Esophagus squamous epithelium (tissue), 5 donors: Measurements from ENCODE around the gene PSMD13. TPM values are rescaled to one million over a fixed set of nuclear protein-coding genes. Genes with fewer than 3 reads are reported as not detected.

Experiments
- DNase-seq: peaks from one replicate; lab custom pipeline; 2025; lab: John Stamatoyannopoulos, UW
- H3K27ac ChIP-seq, 4 donors: fragments of 200-600 bp; sonication (generic); one replicate each; pipeline ENCODE4 v1.5.1; 2016 to 2019; ENCODE audit warnings: mild to moderate bottlenecking in 1 of 4
- H3K27me3 ChIP-seq, 4 donors: fragments of 200-600 bp; sonication (generic); 1 replicate in 3 of 4; 2 replicates in 1 of 4; pipeline versions ENCODE4 v1.5.1 to v1.6.0; 2017 to 2021; ENCODE audit warnings: antibody characterized with exemption in 1 of 4
- H3K36me3 ChIP-seq, 3 donors: fragments of 200-600 bp; sonication (generic); one replicate each; pipeline ENCODE4 v1.5.1; 2016 to 2019
- H3K4me1 ChIP-seq, 3 donors: fragments of 200-600 bp; sonication (generic); one replicate each; pipeline ENCODE4 v1.5.1; 2017 to 2019
- H3K4me3 ChIP-seq, 4 donors: fragments of 200-600 bp; sonication (generic); 1 replicate in 3 of 4; 2 replicates in 1 of 4; pipeline ENCODE4 v1.5.1; 2016 to 2019; ENCODE audit warnings: mild to moderate bottlenecking in 2 of 4, moderate library complexity in 1 of 4
- H3K9me3 ChIP-seq, 3 donors: fragments of 200-600 bp; sonication (generic); one replicate each; pipeline ENCODE4 v1.5.1; 2016 to 2019
- POLR2A ChIP-seq, 4 donors: fragments of 450-650 bp; IDR thresholded peaks; one replicate each; pipeline ENCODE4 v1.6.1; 2017; ENCODE audit warnings: antibody characterized with exemption in 4 of 4, mild to moderate bottlenecking in 4 of 4, moderate library complexity in 3 of 4
- WGBS, 2 donors: methylation state at CpG; one replicate each; pipeline ENCODE4 v1.1.5; 2018; 5-methylcytosine and 5-hydroxymethylcytosine counted together
- intact Hi-C: fragments of 100-400 bp; cut with DNase I; formaldehyde crosslinking; loops from one replicate; pipeline ENCODE4 v1.15.0; 2022
- total RNA-seq, 4 donors: library from RNA; depleted of rRNA; stranded (reverse); fragments of >200 nt; gene quantifications; one replicate each; pipeline ENCODE4 v1.1.0, GENCODE V29; 2016
- TF ChIP-seq, protein P1 (sequence below), 6 experiments: fragments of 450-650 bp in 4 of 6; fragments of 200-600 bp in 2 of 6; sonication (generic) in 2 of 6; IDR thresholded peaks; one replicate each; pipeline ENCODE4 v1.5.1; 2016 to 2019; ENCODE audit warnings: antibody characterized with exemption in 6 of 6, mild to moderate bottlenecking in 4 of 6, moderate library complexity in 4 of 6
- donor health status: DM: yes; HTN: yes; CAD: no.

The PSMD13 gene
- total RNA-seq, 4 donors from 2014 or later = 46.4 to 116 (median 105) TPM

DNA sequence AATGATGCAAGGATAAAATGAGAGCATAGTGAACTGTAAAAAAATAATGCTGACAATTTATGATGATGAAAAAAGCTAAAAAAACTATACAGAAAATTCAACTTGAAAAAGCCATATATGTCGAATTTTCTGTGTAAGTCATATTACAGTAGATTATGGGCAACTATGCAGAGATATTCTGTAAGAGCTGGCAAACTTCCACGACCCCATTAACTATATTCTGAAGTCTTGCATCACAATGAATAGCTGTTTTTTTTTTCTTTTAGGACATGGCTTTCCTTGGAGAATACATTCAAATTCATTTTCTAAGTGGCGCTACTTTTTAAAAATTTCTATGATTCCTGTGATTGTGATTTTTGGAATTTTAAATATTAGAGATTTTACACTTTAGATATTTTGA, 18.4 kb downstream of the PSMD13 start:
- peaks cover 11 to 38% (median 23%) of the 10 kb centered on the region in 3 donors for H3K36me3 ChIP-seq
- intact Hi-C loops = no loop called here
- 52 to 54% methylated on average over 3 of the region's 3 CpGs for WGBS, 2 donors
- no peak for DNase-seq
- TF ChIP-seq, protein P1, sequence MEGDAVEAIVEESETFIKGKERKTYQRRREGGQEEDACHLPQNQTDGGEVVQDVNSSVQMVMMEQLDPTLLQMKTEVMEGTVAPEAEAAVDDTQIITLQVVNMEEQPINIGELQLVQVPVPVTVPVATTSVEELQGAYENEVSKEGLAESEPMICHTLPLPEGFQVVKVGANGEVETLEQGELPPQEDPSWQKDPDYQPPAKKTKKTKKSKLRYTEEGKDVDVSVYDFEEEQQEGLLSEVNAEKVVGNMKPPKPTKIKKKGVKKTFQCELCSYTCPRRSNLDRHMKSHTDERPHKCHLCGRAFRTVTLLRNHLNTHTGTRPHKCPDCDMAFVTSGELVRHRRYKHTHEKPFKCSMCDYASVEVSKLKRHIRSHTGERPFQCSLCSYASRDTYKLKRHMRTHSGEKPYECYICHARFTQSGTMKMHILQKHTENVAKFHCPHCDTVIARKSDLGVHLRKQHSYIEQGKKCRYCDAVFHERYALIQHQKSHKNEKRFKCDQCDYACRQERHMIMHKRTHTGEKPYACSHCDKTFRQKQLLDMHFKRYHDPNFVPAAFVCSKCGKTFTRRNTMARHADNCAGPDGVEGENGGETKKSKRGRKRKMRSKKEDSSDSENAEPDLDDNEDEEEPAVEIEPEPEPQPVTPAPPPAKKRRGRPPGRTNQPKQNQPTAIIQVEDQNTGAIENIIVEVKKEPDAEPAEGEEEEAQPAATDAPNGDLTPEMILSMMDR (IDR thresholded peaks at IDR 0.05) = no peak
- TF ChIP-seq POLR2A (IDR thresholded peaks at IDR 0.05) = no peak
- peaks cover 0 to 14% (median 0%) of the 10 kb centered on the region in 4 donors for H3K27me3 ChIP-seq
- H3K4me1 ChIP-seq = no peaks in the 10 kb centered on the region
- H3K9me3 ChIP-seq = no peaks in the 10 kb centered on the region
- no peak overlapping the region for H3K4me3 ChIP-seq
- no peak overlapping the region for H3K27ac ChIP-seq

- 94% methylated on average over 2 of the region's 2 CpGs for WGBS, 2 donors
- intact Hi-C loops = no loop called here
Observed at GRCh38 chr11:255816-256215, 19.0 kb downstream of the PSMD13 start.

GRCh38 chr11:256952-257737, 20.4 kb downstream of the PSMD13 start:
- WGBS, 2 donors = 64 to 79% methylated on average over 10 of the region's 14 CpGs
- intact Hi-C loops = no loop called here
- DNase-seq = no peak
- Histone ChIP-seq H3K27me3 (peaks cover 0 to 14% (median 0%) of the 10 kb centered on the region in 4 donors), H3K36me3 (peaks cover 0 to 19% (median 10%) of the 10 kb centered on the region in 3 donors), H3K4me3 (no peak overlapping the region), H3K4me1 (no peaks in the 10 kb centered on the region), H3K27ac (no peak overlapping the region), H3K9me3 (no peaks in the 10 kb centered on the region)
- TF ChIP-seq, protein P1 (IDR thresholded peaks at IDR 0.05) = no peak
- TF ChIP-seq POLR2A (IDR thresholded peaks at IDR 0.05) = no peak

More at GRCh38 chr11:255816-256215, 19.0 kb downstream of the PSMD13 start:
- Histone ChIP-seq H3K4me3 (no peak overlapping the region), H3K36me3 (peaks cover 5 to 32% (median 21%) of the 10 kb centered on the region in 3 donors), H3K4me1 (no peaks in the 10 kb centered on the region), H3K27me3 (peaks cover 0 to 14% (median 0%) of the 10 kb centered on the region in 4 donors), H3K27ac (no peak overlapping the region), H3K9me3 (no peaks in the 10 kb centered on the region)
- TF ChIP-seq, protein P1 (IDR thresholded peaks at IDR 0.05) = no peak
- no peak for TF ChIP-seq POLR2A (IDR thresholded peaks at IDR 0.05)
- no peak for DNase-seq

- no peak for DNase-seq
- no peaks in the 10 kb centered on the region for H3K4me1 ChIP-seq
- H3K27ac ChIP-seq = no peak overlapping the region
- H3K27me3 ChIP-seq = peaks cover 0 to 14% (median 0%) of the 10 kb centered on the region in 4 donors
- no peak for TF ChIP-seq POLR2A (IDR thresholded peaks at IDR 0.05)
- TF ChIP-seq, protein P1 (IDR thresholded peaks at IDR 0.05) = no peak
- intact Hi-C loops = no loop called here
- H3K36me3 ChIP-seq = peaks cover 0 to 11% (median 4%) of the 10 kb centered on the region in 3 donors
- WGBS, 2 donors = 65 to 82% methylated on average over 4 to 7 of the region's 15 CpGs
- H3K9me3 ChIP-seq = no peaks in the 10 kb centered on the region
- H3K4me3 ChIP-seq = no peak overlapping the region
Observed at GRCh38 chr11:257766-258493, 21.2 kb downstream of the PSMD13 start.

DNA sequence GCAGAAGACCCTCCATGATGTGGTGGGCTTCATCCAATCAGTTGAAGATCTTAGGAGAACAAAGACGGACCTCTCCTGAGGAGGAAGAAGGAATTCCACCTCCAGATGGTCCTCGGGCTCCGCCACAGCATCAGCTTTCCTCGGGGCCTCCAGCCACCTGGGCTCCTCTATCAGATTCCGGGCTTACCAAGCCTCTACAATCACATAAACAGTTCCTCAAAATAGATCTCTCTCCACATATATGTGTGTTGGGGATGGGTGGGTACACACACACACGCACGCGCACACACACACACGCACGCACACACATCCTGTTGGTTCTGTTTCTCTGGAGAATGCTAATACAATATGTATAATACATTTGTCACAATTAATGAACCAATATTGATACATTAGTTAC, 22.6 kb downstream of the PSMD13 start:
- H3K4me3 ChIP-seq = no peak overlapping the region
- TF ChIP-seq, protein P1 (IDR thresholded peaks at IDR 0.05) = no peak
- no peak for TF ChIP-seq POLR2A (IDR thresholded peaks at IDR 0.05)
- 74% methylated on average over 10 of the region's 10 CpGs for WGBS, 2 donors
- H3K4me1 ChIP-seq = no peaks in the 10 kb centered on the region
- no peaks in the 10 kb centered on the region for H3K36me3 ChIP-seq
- H3K9me3 ChIP-seq = no peaks in the 10 kb centered on the region
- peaks cover 0 to 14% (median 0%) of the 10 kb centered on the region in 4 donors for H3K27me3 ChIP-seq
- no peak overlapping the region for H3K27ac ChIP-seq
- intact Hi-C loops = no loop called here
- no peak for DNase-seq
